C4-2B (cell line): ENCODE measurements around the gene SLC2A10.

ENCODE experiments used
- H3K27ac ChIP-seq: fragments of 450-650 bp; 2 replicates; pipeline ENCODE4 v1.5.1; 2017
- CTCF ChIP-seq: fragments of 450-650 bp; conservative IDR thresholded peaks from 2 replicates; pipeline ENCODE4 v1.5.1; 2017; ENCODE audit warnings: mild to moderate bottlenecking
- ZFX ChIP-seq: fragments of 450-650 bp; IDR thresholded peaks from 2 replicates; pipeline ENCODE4 v1.6.1; 2017

SLC2A10 gene

GRCh38 chr20:46677608-46678007 lies 31.8 kb upstream of the SLC2A10 start:
- TF ChIP-seq ZFX = no peak
- TF ChIP-seq CTCF = no peak
- H3K27ac ChIP-seq = no peak overlapping the region

- no peak overlapping the region for H3K27ac ChIP-seq
These were observed 30.9 kb upstream of the SLC2A10 start for GRCh38 chr20:46678516-46678915.

DNA sequence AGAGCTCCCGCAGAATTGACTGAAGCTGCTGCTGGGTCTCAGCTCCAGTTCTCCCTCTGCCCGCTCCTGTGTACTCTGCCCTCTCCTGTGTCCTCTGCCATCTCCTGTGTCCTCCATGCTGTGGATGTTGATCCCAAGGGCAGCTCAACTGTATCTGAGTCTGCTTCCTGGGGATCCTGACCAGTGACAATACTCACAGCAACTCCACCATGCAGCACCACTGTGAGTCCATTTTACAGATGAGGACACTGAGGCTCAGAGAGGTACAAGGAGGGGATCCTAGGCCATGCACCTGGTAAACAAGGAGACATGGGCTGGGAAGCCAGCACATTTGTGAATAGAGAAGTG lies 28.8 kb upstream of the SLC2A10 start:
- no peak overlapping the region for H3K27ac ChIP-seq
- TF ChIP-seq CTCF (no peak), ZFX (no peak)

More at GRCh38 chr20:46678516-46678915, 30.9 kb upstream of the SLC2A10 start:
- TF ChIP-seq ZFX (no peak), CTCF (no peak)

DNA sequence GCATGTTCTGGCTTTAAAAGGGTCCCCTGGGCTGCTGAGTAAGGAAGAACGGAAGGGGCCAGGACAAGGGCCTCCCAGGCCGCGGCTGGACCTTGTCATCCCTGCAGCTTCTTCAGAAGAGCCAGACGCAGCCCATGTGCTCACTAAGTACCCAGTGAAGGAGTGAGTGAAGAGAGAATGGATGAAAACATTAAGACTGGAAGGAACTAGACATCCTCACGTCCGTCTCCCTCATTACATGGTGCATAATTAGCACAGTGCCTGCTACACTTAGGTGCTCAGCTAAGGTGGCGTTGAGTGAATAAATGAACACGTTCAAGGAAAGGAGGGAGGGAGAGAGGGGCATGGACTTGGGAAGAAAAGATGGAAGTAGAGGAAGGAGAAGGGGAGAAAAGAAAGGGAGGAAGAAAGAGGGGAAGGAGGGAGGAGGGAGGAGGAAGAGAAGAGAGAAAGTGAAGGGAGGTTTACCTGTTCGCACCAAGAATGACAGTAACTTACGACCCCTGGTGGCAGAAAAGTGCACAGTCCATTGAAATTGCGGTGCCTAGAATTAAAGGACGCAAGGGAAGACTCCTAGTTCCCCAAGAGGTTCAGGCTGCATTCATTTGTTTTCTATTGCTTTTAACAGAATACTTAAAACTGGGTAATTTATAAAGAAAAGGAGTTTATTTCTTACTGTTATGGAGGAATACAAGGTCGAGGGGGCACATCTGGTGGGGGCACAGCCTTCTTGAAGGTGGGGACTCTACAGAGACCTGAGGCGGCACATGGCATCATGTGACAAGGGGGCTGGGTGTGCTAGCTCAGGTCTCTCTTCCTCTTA lies 28.2 kb upstream of the SLC2A10 start:
- TF ChIP-seq CTCF (peak; percentile 87), ZFX (no peak)
- H3K27ac ChIP-seq = no peak overlapping the region

DNA sequence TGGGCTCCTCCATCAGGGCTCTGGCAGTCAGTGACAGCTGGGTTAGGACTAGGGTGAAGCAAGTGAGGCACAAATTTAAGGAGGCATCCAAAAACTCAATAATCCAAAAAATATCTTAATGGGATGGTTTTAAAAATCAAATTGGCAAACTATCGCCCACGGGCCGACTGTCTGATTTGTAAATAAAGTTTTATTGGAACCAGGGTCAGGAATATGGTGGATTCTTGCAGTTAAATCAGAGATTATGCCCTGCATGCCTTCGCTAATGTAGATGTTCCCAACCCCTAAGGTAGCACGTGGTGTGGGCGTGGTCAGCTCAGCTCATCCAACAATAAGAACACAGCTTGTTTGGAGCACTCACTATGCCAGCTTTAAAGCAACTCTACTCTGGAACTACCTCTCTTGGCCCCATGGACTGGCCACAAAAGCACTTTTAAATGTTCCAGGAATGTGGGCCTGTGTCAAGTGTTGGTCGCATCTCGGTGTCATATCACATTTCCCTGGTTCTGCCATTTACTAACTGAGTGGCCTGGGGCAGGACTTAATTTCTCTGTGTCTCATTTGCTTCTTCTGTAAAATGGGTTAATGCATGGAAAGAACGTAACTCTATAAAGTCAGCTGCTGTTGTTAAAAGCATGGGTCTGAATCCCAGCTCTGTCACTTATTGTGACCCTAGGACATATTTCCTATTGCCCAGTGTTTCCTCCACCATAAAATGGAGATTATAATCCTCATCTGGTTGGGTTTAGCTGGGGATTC lies 27.2 kb upstream of the SLC2A10 start:
- H3K27ac ChIP-seq = peak overlapping the region; percentile 76
- no peak for TF ChIP-seq CTCF
- TF ChIP-seq ZFX = no peak

- TF ChIP-seq ZFX = no peak
- TF ChIP-seq CTCF = no peak
- peak overlapping the region; percentile 76 for H3K27ac ChIP-seq
These were observed 26.3 kb upstream of the SLC2A10 start for GRCh38 chr20:46683011-46683667.

- peak overlapping the region; percentile 76 for H3K27ac ChIP-seq
These were observed 25.8 kb upstream of the SLC2A10 start for GRCh38 chr20:46683668-46683938.

More at GRCh38 chr20:46683668-46683938, 25.8 kb upstream of the SLC2A10 start:
- no peak for TF ChIP-seq ZFX
- TF ChIP-seq CTCF = no peak
